GM19467 (cell line): ENCODE results near the gene GLTP.
"Not testable (repeated sequence)": the region's sequence is repeated elsewhere in the genome, so short reads cannot be mapped to it uniquely, and the experiment has no call there.

Source experiments
- ATAC-seq: cut with Tn5 transposase; IDR thresholded peaks from one replicate; pipeline ENCODE4 v1.9.1; 2021; ENCODE audit warnings: mild to moderate bottlenecking, moderate library complexity; ENCODE audit not compliant: unreplicated experiment

GLTP gene

GRCh38 chr12:109905301-109905700 is 25.0 kb upstream of the GLTP start:
- ATAC-seq: no peak

GRCh38 chr12:109902891-109903418 is 22.6 kb upstream of the GLTP start:
- ATAC-seq: no peak

- no peak for ATAC-seq
Measured at GRCh38 chr12:109900752-109901580, 20.6 kb upstream of the GLTP start.

- no peak for ATAC-seq
Measured at GRCh38 chr12:109899783-109900751, 19.7 kb upstream of the GLTP start, which contains the start of gene TCHP. TSS of gene TCHP (plus strand) at chr12:109900274. CDS start at chr12:109903027, 2,753 bp downstream.

GRCh38 chr12:109899345-109899744 is 19.0 kb upstream of the GLTP start:
- ATAC-seq: not testable (repeated sequence)

GRCh38 chr12:109897029-109897428 is 16.7 kb upstream of the GLTP start:
- ATAC-seq: no peak

- no peak for ATAC-seq
Measured at GRCh38 chr12:109896188-109896587, 15.8 kb upstream of the GLTP start.

GRCh38 chr12:109894939-109895338 is 14.6 kb upstream of the GLTP start:
- ATAC-seq: no peak

- no peak for ATAC-seq
Measured at GRCh38 chr12:109893261-109893995, 13.1 kb upstream of the GLTP start.

GRCh38 chr12:109892748-109893147 is 12.4 kb upstream of the GLTP start:
- ATAC-seq: no peak

- no peak for ATAC-seq
Measured at GRCh38 chr12:109892165-109892715, 11.9 kb upstream of the GLTP start.

GRCh38 chr12:109891731-109892130 is 11.4 kb upstream of the GLTP start:
- ATAC-seq: not testable (repeated sequence)

- no peak for ATAC-seq
Measured at GRCh38 chr12:109890620-109891170, 10.4 kb upstream of the GLTP start.

GRCh38 chr12:109888179-109889020 is 8.1 kb upstream of the GLTP start:
- no peak for ATAC-seq

- no peak for ATAC-seq
Measured at GRCh38 chr12:109885616-109886015, 5.3 kb upstream of the GLTP start.

- no peak for ATAC-seq
Measured at GRCh38 chr12:109883461-109883860, 3.1 kb upstream of the GLTP start.

- ATAC-seq: no peak
Measured at GRCh38 chr12:109881752-109882151, 1.4 kb upstream of the GLTP start.

GRCh38 chr12:109880938-109881337 is 597 bp upstream of the GLTP start:
- no peak for ATAC-seq
